Mucosa of rectum (tissue), 2 donors: ENCODE measurements around the gene MYL3.
"Not testable (repeated sequence)": the region's sequence is repeated elsewhere in the genome, so short reads cannot be mapped to it uniquely, and the experiment has no call there.

ENCODE experiments used
- H3K27ac ChIP-seq, 2 donors: one replicate each; pipeline ENCODE4 v1.7.0; 2013; ENCODE audit warnings: inconsistent platforms in 2 of 2, low read depth in 2 of 2, low read length in 2 of 2
- H3K27me3 ChIP-seq, 2 donors: one replicate each; pipeline ENCODE4 v1.7.0; 2013; ENCODE audit warnings: low read length in 2 of 2; ENCODE audit not compliant: control insufficient read depth in 2 of 2, insufficient read depth in 2 of 2
- H3K36me3 ChIP-seq, 2 donors: one replicate each; pipeline ENCODE4 v1.7.0; 2013; ENCODE audit warnings: low read length in 2 of 2; ENCODE audit not compliant: control insufficient read depth in 2 of 2, insufficient read depth in 2 of 2
- H3K4me1 ChIP-seq, 2 donors: one replicate each; pipeline ENCODE4 v1.7.0; 2013; ENCODE audit warnings: low read length in 2 of 2, mild to moderate bottlenecking in 1 of 2; ENCODE audit not compliant: control insufficient read depth in 2 of 2, insufficient read depth in 2 of 2
- H3K4me3 ChIP-seq, 2 donors: one replicate each; pipeline ENCODE4 v1.7.0; 2013; ENCODE audit warnings: low read length in 2 of 2
- H3K9ac ChIP-seq, 2 donors: one replicate each; pipeline ENCODE4 v1.7.0; 2013; ENCODE audit warnings: low read length in 2 of 2, low read depth in 1 of 2, mild to moderate bottlenecking in 1 of 2
- H3K9me3 ChIP-seq, 2 donors: one replicate each; pipeline ENCODE4 v1.7.0; 2013; ENCODE audit warnings: low read length in 2 of 2; ENCODE audit not compliant: control insufficient read depth in 2 of 2
- donor health status: healthy.
- donor health status: Normal muscosa, but diverticular disease.

MYL3 gene

DNA sequence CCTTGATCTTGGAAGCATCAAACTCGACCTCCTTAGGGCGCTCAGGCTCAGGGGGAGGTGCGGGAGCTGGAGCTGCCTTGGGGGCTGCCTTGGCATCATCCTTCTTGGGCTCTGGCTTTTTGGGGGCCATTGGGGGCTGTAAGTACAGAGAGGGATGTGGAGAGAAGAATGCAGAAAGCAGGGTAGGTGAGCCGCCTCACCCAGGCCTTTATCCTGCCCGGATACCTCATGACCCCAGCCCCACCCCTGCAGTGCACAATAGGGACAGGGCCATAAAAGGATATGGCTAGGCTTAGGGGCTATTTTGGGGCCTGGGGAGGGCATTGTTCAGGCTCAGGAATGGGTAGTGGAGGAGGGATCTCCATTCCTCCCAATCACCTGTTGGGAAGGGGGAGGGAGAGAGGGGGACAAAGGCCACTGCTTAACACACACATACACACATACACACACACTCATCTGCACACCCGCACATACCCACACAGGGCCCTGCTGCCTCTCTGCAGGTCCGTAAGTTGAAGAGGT, at the start of gene MYL3:
TSS of gene MYL3 (minus strand) at position 184 of the 522 bp plus-strand sequence. CDS start at position 130, 54 bp downstream.
- Histone ChIP-seq H3K9ac (no peak within 1 kb of the TSS), H3K9me3 (no peaks in the 10 kb centered on the region), H3K4me3 (no peak within 1 kb of the TSS), H3K27ac (no peak within 1 kb of the TSS), H3K36me3 (no peaks in the 10 kb centered on the region), H3K4me1 (peaks cover 4 to 7% of the 10 kb centered on the region in 2 donors), H3K27me3 (no peaks in the 10 kb centered on the region)

DNA sequence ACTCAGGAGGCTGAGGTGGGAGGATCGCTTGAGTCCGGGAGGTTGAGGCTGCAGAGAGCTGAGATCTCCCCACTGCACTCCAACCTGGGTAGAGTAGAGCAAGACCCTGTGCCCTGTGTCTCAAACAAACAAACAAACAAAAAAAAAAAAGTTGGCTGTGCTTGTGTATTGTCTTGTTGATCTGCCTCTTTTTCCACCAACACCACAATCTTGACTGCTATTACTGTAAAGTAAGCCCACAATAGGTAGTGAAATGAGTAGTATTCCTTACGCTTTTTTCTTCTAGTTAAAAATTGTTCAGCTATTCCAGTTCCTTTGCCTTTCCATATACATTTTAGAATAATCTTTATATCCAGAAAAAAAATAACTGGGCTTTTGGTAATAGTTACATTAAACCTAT, 49.7 kb upstream of the MYL3 start:
- Histone ChIP-seq H3K36me3 (peaks cover 8 to 10% of the 10 kb centered on the region in 2 donors), H3K9ac (no peak overlapping the region), H3K9me3 (no peaks in the 10 kb centered on the region), H3K4me3 (no peak overlapping the region), H3K4me1 (peaks cover 13 to 14% of the 10 kb centered on the region in 2 donors), H3K27me3 (no peaks in the 10 kb centered on the region), H3K27ac (no peak overlapping the region)

DNA sequence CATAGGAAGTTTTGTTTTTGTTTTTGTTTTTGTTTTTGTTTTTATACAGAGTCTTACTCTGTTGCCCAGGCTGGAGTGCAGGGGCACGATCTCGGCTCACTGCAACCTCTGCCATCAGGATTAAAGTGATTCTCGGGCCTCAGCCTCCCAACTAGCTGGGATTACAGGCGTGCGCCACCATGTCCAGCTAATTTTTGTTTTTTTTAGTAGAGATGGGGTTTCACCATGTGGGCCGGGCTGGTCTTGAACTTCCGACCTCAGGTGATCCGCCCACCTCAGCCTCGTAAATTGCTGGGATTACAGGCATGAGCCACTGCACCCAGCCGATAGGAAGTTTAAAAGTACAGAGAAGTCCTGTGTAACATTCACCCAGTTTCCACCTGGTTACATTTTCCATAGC, 47.7 kb upstream of the MYL3 start:
- not testable (repeated sequence) for H3K4me3 ChIP-seq, H3K36me3 ChIP-seq, H3K9ac ChIP-seq, H3K27me3 ChIP-seq, H3K9me3 ChIP-seq, H3K27ac ChIP-seq
- H3K4me1 ChIP-seq, result peaks cover 13 to 14% of the 10 kb centered on the region in 2 donors

DNA sequence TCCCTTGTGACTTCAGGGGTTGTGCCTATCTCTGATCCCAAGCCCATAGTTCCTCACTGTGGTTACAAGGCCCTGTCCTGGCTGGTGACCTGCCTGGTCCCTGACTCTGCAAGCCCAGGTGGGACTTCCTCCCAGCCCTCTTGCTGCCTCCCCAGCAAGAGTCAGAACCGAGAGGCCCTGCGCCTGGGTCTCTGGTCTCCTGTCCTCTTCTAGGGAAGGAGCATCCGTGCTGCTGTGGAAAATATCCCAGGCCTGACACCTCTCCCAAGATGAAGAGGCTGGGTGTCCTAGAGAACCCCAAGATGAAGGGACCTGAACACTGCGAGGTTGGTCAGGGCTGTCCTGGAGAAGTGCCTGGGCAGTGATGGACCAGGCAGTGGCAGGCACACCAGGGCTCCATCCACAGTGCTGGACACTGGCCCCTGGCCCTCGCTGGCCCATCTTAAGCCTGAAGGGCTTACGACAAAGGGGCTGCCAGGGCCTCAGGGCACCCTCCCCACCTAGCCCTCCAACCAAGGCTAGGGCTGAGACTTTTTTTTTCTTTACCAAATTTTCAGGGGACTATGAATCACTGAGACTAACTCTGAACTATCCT, 47.0 kb upstream of the MYL3 start:
- Histone ChIP-seq H3K4me3 (no peak overlapping the region), H3K4me1 (peaks cover 13 to 14% of the 10 kb centered on the region in 2 donors), H3K9me3 (no peaks in the 10 kb centered on the region), H3K36me3 (no peaks in the 10 kb centered on the region), H3K9ac (no peak overlapping the region), H3K27ac (no peak overlapping the region), H3K27me3 (no peaks in the 10 kb centered on the region)

DNA sequence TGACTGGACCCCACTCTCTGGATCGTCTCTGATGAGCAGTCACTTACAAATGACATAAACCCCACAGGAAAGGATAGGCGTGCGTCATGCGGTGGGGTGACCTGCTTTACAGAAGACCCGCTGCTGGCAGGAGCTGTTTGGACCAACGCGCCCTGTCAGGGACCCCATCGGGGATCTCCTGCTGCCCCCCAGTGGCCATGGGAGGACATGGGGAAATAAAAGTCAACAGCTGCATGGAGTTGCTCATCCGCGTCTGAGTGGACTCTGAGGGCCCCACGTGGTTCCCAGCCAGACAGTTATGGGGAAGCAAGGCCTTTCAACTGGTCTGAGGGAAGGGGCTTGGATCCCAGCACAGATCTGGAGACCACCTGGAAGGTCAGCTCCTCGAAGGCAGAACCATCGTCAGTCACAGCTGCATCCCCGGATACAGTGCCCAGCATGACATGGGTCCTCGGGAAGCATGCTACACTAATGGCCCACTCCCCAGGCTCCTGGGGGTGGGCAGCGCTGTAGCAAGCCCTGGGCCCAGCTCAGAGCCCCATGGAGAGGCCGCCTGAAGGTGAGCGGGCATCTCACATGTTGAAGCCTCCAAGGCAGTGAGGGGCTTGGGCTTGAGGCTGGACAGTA, 46.4 kb upstream of the MYL3 start:
- Histone ChIP-seq H3K27me3 (no peaks in the 10 kb centered on the region), H3K27ac (no peak overlapping the region), H3K36me3 (no peaks in the 10 kb centered on the region), H3K4me1 (peaks cover 13 to 14% of the 10 kb centered on the region in 2 donors), H3K4me3 (peak overlapping the region in 1 of 2 donors; percentile 26), H3K9me3 (no peaks in the 10 kb centered on the region), H3K9ac (no peak overlapping the region)

DNA sequence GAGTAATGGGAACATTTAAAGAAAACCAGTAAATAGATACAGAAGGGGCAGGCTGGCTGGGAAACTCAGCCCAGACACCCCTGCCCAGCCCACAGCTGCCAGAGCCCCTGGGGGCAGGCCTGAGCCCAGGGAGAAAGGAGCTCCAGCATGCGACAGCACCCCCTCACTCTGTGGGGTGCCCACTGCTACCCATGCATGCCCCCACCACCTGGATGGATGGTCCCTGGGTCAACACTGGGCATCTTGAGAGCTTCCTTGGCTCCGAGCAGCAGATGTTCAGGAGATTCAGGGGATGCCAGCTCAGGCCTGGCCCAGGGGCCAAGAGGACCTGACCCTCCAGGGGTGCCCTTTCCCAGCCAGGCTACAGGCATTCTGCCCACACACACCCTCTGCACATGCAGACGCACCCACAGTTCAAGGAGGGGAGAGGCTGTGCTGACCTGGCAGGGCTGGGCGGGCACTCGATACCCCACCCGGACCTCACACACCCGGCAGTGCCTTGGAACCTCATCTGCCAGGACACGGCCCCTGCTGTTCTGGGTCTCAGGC, 45.8 kb upstream of the MYL3 start:
- H3K9ac ChIP-seq, result no peak overlapping the region
- H3K36me3 ChIP-seq, result no peaks in the 10 kb centered on the region
- H3K27ac ChIP-seq, result no peak overlapping the region

DNA sequence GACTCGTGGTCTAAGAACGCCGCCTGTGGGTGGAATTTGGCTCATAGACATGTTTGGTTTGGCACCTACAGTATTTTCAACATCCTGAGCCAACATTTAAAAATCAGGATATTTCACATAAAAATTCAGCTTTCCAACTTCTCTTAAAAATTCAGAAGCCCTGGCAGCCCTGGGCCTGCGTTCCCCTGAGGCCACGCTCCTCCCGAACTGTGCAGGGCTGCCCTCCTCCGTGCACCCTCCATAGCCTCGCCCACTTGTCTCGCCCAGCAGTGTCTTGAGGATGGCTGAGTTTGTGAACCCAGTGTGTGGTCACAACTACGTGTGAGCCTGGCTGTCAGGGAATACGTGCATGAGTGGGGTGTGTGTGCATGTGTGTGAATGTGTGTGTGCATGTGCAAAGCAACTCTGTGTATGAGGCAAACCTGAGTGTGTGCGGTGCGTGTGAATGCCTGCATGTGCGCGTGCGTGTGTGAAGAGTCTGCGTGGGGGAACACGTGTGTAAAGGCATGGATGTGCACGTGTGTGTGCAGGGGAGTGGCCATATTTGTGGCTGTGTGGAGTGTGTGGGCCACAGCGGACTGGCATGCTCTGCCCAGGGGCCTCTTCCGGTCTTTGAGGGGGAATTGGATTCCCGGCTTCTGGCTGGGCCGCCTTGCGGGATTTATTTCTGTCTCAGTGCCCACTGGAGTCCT, 45.2 kb upstream of the MYL3 start:
- no peaks in the 10 kb centered on the region for H3K9me3 ChIP-seq
- no peak overlapping the region for H3K9ac ChIP-seq
- H3K27me3 ChIP-seq, result no peaks in the 10 kb centered on the region
- peaks cover 8 to 9% of the 10 kb centered on the region in 2 donors for H3K4me1 ChIP-seq
- no peaks in the 10 kb centered on the region for H3K36me3 ChIP-seq
- H3K27ac ChIP-seq, result no peak overlapping the region
- no peak overlapping the region for H3K4me3 ChIP-seq

More for the DNA sequence above, 45.8 kb upstream of the MYL3 start:
- Histone ChIP-seq H3K4me3 (peak overlapping the region in 1 of 2 donors; percentile 26), H3K27me3 (no peaks in the 10 kb centered on the region), H3K9me3 (no peaks in the 10 kb centered on the region), H3K4me1 (peaks cover 13 to 14% of the 10 kb centered on the region in 2 donors)

DNA sequence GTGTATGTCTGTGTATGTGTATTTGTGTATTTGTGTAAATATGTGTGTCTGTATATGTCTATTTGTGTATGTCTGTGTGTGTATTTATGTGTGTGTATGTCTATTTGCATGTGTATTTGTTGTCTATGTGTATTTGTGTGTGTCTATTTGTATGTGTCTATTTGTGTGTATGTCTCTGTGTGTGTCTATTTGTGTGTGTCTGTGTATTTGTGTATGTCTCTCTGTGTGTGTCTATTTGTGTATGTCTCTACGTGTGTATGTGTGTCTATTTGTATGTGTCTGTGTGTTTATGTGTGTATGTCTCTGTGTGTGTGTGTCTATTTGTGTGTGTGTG, 44.7 kb upstream of the MYL3 start:
- peaks cover 7 to 8% of the 10 kb centered on the region in 2 donors for H3K4me1 ChIP-seq
- H3K9me3 ChIP-seq, result no peaks in the 10 kb centered on the region
- no peaks in the 10 kb centered on the region for H3K27me3 ChIP-seq
- H3K9ac ChIP-seq, result no peak overlapping the region
- H3K27ac ChIP-seq, result no peak overlapping the region
- H3K4me3 ChIP-seq, result no peak overlapping the region
- no peaks in the 10 kb centered on the region for H3K36me3 ChIP-seq

DNA sequence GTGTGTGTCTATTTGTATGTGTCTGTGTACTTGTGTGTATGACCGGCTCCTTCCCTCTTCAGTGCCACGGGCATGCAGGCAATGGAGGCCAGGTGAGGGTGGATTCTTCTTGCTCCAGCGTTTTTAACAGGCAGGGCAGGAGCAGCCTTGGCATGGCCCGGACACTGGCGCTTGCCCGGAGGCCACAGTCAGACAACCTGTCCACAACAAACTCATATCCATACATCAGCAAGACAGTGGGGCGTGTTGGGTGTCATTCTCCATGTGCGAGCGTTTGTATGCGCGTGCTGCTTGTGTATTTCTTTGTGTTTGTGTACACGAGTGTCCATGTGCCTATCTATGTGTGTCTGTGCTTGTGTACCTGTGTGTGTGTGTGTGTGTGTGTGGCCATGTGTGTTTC, 44.0 kb upstream of the MYL3 start:
- no peaks in the 10 kb centered on the region for H3K36me3 ChIP-seq
- H3K27ac ChIP-seq, result no peak overlapping the region
- no peak overlapping the region for H3K9ac ChIP-seq
- no peaks in the 10 kb centered on the region for H3K27me3 ChIP-seq
- peaks cover 7 to 8% of the 10 kb centered on the region in 2 donors for H3K4me1 ChIP-seq
- no peaks in the 10 kb centered on the region for H3K9me3 ChIP-seq
- no peak overlapping the region for H3K4me3 ChIP-seq

DNA sequence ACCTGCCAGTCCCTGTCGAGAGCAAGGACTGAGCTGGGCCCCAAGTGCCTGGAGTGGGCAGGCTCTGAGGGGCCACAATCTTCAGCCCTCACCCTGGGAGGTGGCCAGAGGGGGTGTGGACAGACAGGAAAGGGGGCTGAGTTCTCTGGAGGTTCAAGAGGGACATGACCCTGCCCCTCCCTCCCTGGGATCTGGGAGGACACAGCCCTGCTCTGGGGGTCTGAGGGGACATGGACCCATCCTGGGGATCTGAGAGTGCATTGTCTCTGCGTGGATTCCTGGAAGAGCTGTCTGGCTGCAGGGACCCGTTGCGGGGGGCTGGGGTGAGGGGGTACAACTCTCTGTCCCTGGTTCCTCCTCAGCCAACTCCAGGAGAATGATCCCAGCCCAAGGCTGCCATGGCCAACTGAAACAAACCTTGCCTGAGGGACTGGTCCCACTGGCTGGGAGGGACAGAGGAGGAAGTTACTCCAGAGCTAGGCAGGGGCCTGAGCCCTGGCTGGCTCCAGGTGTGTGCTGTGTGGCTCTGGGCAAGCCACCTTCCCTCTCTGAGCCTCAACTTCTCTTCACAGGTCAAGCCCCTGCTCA, 43.3 kb upstream of the MYL3 start:
- Histone ChIP-seq H3K9me3 (no peaks in the 10 kb centered on the region), H3K27ac (no peak overlapping the region), H3K4me1 (peaks cover 7 to 8% of the 10 kb centered on the region in 2 donors), H3K27me3 (no peaks in the 10 kb centered on the region), H3K4me3 (no peak overlapping the region), H3K9ac (no peak overlapping the region), H3K36me3 (no peaks in the 10 kb centered on the region)
